NCI-H2196 treated with DMSO at 0.1 percent for 48 hours (cell line): ENCODE measurements around the gene MLXIP.
A peak's percentile ranks its signal among the peaks of the same experiment; 100 is the strongest.
"Not testable (repeated sequence)": the region's sequence is repeated elsewhere in the genome, so short reads cannot be mapped to it uniquely, and the experiment has no call there.

ENCODE experiments used
- DNase-seq: peaks from one replicate; lab custom pipeline; 2025; ENCODE audit not compliant: unreplicated experiment; lab: John Stamatoyannopoulos, UW

Gene MLXIP

GRCh38 chr12:122078141-122079032 lies at the start of gene MLXIP:
TSS of gene MLXIP (plus strand) at chr12:122078756. CDS start at chr12:122078854, 98 bp downstream.
- peak; percentile 89 for DNase-seq

- no peak for DNase-seq
Observed at GRCh38 chr12:122028905-122029560, 49.5 kb upstream of the MLXIP start.

GRCh38 chr12:122029620-122030423 lies 48.7 kb upstream of the MLXIP start:
- DNase-seq: no peak

GRCh38 chr12:122030424-122031035 lies 48.0 kb upstream of the MLXIP start:
- no peak for DNase-seq

- DNase-seq: no peak
Observed at GRCh38 chr12:122031342-122032216, 47.0 kb upstream of the MLXIP start.

- no peak for DNase-seq
Observed at GRCh38 chr12:122032580-122032979, 46.0 kb upstream of the MLXIP start.

GRCh38 chr12:122035292-122035691 lies 43.3 kb upstream of the MLXIP start:
- no peak for DNase-seq

GRCh38 chr12:122036153-122036552 lies 42.4 kb upstream of the MLXIP start:
- no peak for DNase-seq

GRCh38 chr12:122040579-122041386 lies 37.8 kb upstream of the MLXIP start:
- no peak for DNase-seq

GRCh38 chr12:122041458-122041857 lies 37.1 kb upstream of the MLXIP start:
- not testable (repeated sequence) for DNase-seq

GRCh38 chr12:122042910-122043309 lies 35.6 kb upstream of the MLXIP start:
- no peak for DNase-seq

GRCh38 chr12:122043476-122043875 lies 35.1 kb upstream of the MLXIP start:
- no peak for DNase-seq

- no peak for DNase-seq
Observed at GRCh38 chr12:122045262-122045661, 33.3 kb upstream of the MLXIP start.

GRCh38 chr12:122046145-122046544 lies 32.4 kb upstream of the MLXIP start:
- no peak for DNase-seq

- DNase-seq: no peak
Observed at GRCh38 chr12:122048151-122048550, 30.4 kb upstream of the MLXIP start.

GRCh38 chr12:122049827-122050226 lies 28.7 kb upstream of the MLXIP start:
- no peak for DNase-seq

- no peak for DNase-seq
Observed at GRCh38 chr12:122050706-122051105, 27.9 kb upstream of the MLXIP start.

GRCh38 chr12:122051231-122051876 lies 27.2 kb upstream of the MLXIP start:
- no peak for DNase-seq

GRCh38 chr12:122052285-122052684 lies 26.3 kb upstream of the MLXIP start:
- DNase-seq: no peak
